ENCODE data around the gene KCNG2.

KCNG2 gene

GRCh38 chr18:79784965-79785770 is 12.6 kb upstream of the KCNG2 start:
- DNase-seq (ENCODE audit: low read depth in 3 of 3) = no peak

- DNase-seq (ENCODE audit: low read depth in 3 of 3) = no peak
Measured at GRCh38 chr18:79785831-79786230, 11.9 kb upstream of the KCNG2 start.

- DNase-seq (ENCODE audit: low read depth in 3 of 3) = no peak
Measured at GRCh38 chr18:79786304-79786703, 11.4 kb upstream of the KCNG2 start.

DNA sequence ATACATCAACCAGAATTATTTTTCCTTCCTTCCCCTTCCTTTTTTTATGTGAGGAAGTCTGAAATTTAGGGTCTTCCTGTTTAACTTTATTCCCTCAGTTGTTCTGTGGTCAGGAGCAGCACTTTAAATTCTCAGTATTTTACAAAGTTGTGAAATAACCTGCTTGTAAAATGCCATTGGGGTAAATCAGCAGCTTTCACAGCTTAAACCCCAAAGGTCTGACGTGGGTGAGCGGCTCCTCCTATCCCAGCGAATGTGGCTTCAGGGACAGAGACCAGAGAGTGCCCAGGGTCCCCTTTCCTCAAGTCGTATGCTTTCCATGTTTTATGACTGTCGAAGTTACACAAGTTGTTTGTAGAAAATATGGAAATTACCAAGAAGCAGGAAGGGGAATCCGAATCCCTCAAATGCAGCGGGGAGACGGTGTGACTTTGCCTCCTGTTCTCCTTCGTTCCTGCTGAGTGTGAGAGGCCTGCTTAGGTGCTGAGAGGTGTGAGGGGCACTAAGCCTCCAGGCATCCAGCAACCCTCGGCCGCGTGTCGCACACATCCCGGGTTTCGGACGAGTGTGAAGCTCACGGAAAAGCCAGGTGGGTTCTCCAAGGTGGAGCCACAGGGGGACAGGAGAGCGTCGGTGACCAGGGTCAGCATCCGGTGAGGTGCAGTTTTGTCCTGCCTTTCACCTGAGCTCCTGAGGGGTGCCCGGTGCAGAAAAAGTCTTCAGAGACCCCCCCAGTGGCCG is 10.8 kb upstream of the KCNG2 start:
- no peak for DNase-seq (ENCODE audit: low read depth in 3 of 3)

- DNase-seq (ENCODE audit: low read depth in 3 of 3) = no peak
Measured at GRCh38 chr18:79787527-79787864, 10.2 kb upstream of the KCNG2 start.

DNA sequence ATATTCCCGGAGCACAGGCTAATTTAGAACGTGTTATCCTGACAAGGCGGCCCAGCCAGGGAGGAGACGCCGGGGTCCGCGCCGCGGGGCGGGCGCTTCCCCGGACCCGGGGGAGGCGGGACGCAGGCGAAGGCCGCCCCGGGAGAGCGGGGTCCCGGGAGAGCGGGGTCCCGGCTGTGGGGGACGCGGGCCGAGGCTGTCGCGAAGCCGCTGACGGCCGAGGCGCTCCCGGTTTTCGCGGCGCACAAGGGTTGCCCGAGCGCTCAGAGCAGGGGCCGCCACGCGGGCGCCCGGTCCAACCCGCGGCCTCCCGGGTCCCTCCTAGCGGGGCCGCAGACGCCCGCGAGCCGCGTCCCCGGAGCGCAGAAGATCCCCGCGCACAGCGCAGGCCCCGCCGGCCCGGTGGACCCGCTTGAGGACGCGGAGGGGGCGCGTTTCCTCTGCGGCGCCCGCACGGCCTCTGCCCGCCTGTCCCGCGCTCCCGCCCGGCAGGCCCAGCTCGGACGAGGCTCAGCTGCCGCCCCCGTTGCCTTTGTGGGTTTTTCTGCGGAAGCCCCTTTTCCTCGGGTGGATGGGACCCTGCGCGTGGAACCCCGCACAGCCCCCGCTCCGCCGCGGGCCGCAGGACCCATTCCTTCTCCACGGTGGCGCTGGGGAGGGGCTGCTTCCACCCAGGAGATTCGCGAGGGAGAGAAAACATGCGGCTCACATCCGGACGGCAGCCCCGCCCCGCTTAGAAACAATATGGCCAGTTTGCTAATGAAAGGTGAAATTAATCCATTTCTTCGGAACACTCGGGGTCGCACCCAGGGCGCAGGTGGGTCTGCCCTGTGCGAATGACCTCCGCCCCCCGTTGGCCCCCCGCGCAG is 9.6 kb upstream of the KCNG2 start:
- DNase-seq (ENCODE audit: low read depth in 3 of 3) = no peak

DNA sequence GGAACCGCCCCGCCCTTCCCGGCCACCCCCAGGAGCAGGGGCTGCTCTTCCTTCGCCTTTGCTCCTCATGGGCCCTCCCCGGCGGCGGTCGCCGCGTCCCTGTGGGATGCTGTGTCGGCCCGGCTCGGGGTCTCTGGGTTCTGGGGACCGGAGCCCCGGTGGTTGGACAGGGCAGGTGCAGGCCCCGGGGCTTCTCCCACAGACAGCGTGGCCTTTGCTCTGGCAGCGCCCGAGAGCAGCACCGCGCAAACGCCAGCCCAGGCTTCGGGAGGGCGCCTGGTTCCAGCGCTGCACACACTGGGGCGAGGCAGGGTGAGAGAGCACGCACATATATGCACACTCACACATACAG is 9.0 kb upstream of the KCNG2 start:
- DNase-seq (ENCODE audit: low read depth in 3 of 3) = no peak

- DNase-seq (ENCODE audit: low read depth in 3 of 3) = no peak
Measured at GRCh38 chr18:79789091-79789891, 8.4 kb upstream of the KCNG2 start.

GRCh38 chr18:79789901-79790890 is 7.5 kb upstream of the KCNG2 start:
- DNase-seq (ENCODE audit: low read depth in 3 of 3) = no peak

GRCh38 chr18:79790996-79791972 is 6.5 kb upstream of the KCNG2 start:
- DNase-seq (ENCODE audit: low read depth in 3 of 3) = no peak

DNA sequence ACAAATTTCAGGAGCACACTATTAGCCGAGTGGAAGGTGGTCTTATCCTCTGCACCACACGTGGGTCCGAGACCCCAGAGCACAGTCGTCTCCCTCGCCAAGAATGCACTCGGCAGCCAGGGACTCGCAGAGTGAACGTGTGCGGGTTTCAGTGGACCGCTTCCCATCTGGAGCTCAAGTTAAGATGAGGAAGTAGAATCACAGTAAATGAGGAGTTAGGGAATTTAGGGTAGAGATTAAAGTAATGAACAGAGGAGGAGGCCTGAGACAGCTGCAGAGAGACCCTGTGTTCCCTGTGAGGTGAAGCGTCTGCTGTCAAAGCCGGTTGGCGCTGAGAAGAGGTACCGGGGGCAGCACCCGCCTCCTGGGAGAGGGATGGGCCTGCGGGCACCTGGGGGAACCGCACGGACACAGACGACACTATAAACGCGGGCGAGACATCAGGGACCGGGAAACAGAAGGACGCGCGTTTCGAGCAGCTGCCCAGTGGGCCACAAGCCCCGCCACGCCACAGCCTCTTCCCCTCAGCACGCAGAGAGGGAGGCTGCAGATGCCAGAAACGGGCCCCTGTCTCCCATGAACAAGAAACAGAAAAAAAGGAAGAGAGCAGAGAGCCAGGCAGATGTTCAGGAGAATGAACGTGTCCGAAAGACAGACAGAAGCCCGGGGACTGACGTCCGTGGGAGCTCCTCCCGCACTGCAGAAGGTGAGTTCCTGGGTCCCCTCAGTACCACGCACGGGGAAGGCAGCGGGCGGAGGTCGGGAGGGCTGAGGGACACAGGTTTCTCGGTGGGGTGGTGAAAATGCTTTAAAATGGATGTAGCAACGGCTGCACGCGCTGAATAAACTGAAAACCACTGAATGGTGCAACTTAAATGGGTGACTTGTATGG is 5.4 kb upstream of the KCNG2 start:
- DNase-seq (ENCODE audit: low read depth in 3 of 3) = no peak

- no peak for DNase-seq (ENCODE audit: low read depth in 3 of 3)
Measured at GRCh38 chr18:79792988-79793355, 4.8 kb upstream of the KCNG2 start.

DNA sequence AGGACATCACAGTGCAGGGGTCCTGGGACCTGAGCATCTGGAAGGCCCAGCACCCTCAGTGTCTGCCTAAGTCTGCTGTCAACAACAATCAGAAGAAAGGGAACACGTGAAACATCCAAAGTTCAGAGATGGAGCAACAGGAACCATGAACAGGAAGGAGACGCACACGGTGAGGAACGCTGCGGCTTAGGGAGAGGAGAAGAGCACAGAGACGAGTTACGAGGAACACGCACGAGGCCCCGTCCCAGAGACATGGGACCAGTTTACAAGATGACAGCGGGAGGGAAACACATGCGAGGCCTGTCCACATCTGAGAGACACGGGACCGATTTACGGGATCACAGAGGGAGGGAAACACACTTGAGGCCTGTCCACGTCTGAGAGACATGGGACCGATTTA is 2.9 kb upstream of the KCNG2 start:
- no peak for DNase-seq (ENCODE audit: low read depth in 3 of 3)

DNA sequence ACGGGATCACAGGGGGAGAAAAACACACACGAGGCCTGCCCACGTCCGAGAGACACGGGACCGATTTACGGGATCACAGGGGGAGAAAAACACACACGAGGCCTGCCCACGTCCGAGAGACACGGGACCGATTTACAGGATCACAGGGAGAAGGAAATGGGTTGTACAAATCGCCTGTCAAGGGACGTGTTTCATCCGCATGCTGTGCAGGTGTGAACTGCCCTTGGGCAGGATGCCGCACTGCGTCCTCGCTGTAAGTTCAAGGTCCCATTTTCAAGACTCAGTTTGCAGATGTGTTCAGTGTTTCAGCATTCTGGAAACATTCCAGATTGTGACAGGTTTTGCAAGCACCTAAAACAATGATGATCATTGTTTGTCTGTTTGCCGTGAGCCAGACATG is 2.3 kb upstream of the KCNG2 start:
- DNase-seq (ENCODE audit: low read depth in 3 of 3) = no peak

DNA sequence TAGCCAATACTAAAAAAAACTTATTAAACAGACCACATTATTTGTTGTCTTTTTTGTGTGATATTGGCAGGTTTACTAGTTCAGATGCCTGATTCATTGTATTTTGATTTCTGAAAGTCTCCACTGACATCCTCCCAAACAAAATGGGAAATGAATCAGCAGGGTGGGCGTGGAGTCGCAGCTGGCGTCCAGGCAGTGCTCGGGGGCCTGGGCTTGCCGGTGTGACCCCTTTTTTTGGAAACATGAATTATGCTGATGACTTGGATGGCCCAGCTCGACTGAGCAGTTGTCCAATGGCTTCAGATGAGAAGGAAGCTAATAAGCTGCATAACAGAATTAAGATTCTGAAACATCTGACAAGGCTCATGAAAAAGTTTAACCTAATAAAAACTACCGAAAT is 1.7 kb upstream of the KCNG2 start:
- no peak for DNase-seq (ENCODE audit: low read depth in 3 of 3)

GRCh38 chr18:79796531-79797405 is 970 bp upstream of the KCNG2 start:
- DNase-seq (ENCODE audit: low read depth in 3 of 3) = no peak

- DNase-seq (ENCODE audit: low read depth in 3 of 3) = no peak
Measured at GRCh38 chr18:79798346-79798998, 734 bp downstream of the KCNG2 start.
